Vagina (tissue), 2 donors: ENCODE measurements around the gene KLHL33.

ENCODE experiments used
- CTCF ChIP-seq, 3 experiments: fragments of 450-650 bp in 2 of 3; fragments of 200-600 bp in 1 of 3; sonication (generic) in 1 of 3; IDR thresholded peaks; one replicate each; pipeline ENCODE4 v1.5.1; 2017 to 2019; ENCODE audit warnings: antibody characterized with exemption in 3 of 3, mild to moderate bottlenecking in 2 of 3, moderate library complexity in 2 of 3
- POLR2AphosphoS5 ChIP-seq, 2 donors: sonication (generic); formaldehyde crosslinking; IDR thresholded peaks; one replicate each; pipeline ENCODE4 v1.9.0; 2017; ENCODE audit warnings: antibody characterized with exemption in 2 of 2, mild to moderate bottlenecking in 2 of 2, low read depth in 1 of 2; ENCODE audit not compliant: insufficient read depth in 1 of 2

GRCh38 chr14:20421267-20421666, 14.7 kb downstream of the KLHL33 start:
- TF ChIP-seq CTCF (IDR thresholded peaks at IDR 0.05) (no peak), POLR2AphosphoS5 (IDR thresholded peaks at IDR 0.05; ENCODE audit: insufficient read depth in 1 of 2, low read depth in 1 of 2) (no peak)
